Activated CD4-positive, CD25-positive, alpha-beta regulatory T cell (primary cell): ENCODE results near the gene PACRG.

ENCODE experiments used
- DNase-seq, 4 experiments: peaks; one replicate each; lab custom pipeline; 2025; lab: John Stamatoyannopoulos, UW

PACRG gene

DNA sequence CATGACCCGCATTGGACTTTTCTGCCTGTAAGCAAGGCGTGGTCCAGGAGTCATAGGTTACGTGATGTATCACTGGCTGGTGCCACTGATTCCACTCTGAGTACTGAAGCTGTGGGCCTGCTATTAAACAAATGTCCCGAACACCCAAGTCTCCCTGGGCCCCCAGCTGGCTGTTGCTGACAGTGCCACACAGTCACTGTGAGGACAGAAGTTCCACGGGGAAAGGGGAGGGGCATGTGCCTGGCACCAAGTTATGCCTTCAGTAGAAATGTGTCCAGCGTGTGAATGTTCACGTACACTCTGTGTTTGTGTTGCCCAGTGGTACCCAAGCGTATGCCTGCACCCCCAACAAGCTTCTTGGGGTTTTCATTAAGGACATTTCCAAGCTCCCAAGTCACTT, 515.3 kb downstream of the PACRG start:
- no peak for DNase-seq

DNA sequence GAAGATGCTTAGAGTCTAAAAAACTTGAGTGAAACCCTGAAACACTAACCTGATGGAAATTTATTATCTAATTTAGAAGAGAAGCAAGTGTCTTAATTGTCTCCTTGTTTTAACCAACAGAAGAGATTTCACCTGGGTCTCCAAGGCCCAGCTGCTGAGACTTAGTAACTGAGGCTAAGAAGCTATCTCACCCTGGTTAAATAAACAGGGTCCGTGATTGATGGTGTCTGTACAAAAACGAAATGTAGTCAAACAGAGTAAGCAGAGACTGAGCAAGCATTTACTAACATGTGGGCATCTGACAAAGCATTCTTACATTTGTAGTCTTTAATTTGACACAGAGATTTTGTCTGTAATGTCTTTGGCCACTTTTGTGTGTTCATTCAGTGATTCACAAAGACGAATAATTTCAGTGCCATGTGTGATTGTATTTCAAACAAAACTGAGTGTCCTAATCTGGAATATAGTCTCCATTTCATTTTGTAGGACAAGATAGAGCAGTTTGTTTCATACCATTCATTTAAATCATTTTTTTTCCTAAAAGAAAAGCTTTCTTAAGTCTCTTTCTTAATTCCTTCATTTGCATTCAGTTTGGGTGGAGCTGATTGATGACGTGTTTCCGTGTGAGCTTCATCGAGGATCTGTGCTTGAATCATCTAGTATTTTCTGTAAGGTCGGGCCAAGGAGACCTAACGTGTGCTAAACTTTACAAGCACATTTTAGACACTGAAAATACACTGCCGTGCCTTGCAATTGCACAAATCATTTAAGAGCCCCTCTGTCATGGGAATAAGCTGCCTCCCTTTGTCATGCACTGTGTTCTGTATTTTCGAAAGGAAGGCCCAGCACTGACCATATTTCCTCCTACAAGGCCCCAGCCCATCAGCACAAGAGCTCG, 516.2 kb downstream of the PACRG start:
- no peak for DNase-seq

DNA sequence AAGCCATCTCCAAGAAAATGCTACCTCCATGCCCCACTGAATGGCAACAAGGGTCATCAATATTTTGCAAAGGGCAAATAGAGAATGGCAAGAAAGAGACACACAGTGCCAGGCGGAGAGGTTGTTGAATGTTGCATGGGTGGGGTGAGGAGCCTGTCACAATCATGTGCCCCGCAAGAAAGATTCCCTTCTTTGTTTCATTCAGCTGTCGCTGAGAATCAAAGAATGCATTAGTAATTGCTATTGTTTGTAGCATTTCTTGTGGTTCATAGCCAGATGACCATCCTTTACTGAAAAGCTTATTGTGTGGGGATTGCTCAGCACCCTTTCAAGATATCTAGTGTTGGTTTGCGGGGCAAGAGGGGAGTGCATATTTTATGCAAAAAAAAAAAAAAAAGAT, 520.3 kb downstream of the PACRG start:
- DNase-seq = no peak

DNA sequence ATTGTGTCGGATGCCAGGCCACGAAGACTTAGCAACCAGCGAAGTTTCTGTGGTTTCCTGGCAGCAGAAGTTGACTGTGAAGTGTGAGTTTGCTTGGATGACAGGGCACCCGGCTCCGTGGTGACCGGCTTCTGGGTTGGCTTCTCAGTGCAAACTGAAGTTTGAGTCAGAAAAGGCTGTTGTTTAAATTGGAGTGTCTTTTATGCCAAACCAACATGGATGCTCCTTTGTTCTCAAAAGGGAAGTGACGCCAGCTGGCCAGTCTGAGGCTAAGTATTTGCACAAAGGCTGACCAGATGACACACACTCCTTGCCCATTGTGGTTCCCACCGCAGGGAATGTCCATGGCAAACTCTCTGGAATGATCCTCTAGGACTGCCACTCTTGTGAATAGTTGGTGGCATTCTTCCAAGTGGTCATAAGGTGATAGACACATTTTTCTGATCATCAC, 521.9 kb downstream of the PACRG start:
- no peak for DNase-seq

DNA sequence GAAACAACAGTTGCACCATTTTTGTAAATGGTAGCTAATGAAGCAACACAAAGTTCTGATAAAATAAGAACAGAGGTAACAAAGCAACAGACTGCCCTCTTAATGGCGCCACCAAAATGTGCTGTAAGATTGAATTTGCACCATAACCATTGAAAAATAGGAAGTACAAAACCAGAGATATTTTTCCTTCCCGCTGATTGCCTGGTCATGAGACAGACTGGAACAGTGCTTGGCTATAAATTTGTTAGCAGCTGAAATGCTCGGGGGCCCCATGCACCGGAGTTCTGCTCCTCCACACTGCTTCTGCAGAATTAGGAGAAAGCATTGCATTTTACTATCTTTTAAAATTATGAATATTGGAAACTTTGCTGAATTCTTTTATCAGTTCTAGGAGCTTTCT, 522.3 kb downstream of the PACRG start:
- DNase-seq = no peak

DNA sequence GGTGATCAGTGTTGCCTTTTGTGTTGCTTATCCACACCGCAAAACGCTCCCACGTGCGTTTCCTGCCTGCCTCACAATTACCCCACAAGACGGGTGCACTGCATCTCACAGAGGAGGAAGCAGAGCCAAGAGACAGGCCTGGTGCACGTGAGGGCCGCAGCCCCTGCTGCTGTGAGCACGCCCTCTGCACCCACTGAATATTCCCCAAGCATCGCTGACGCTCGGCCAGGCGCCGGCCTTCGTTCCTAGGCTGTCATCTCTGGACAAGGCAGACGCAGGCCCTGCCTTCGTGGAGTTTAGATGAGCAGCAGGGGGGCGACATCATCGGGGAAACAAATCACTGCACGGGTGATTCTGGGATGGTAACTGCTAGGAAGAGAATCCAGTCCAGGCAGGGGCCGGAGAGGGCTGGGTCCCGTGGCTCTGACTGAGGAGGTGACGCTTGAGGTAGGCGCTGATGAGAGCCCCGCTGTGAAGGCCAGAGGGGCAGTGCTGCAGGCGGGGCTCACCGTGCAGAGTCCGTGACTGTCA, 524.4 kb downstream of the PACRG start:
- DNase-seq = no peak

DNA sequence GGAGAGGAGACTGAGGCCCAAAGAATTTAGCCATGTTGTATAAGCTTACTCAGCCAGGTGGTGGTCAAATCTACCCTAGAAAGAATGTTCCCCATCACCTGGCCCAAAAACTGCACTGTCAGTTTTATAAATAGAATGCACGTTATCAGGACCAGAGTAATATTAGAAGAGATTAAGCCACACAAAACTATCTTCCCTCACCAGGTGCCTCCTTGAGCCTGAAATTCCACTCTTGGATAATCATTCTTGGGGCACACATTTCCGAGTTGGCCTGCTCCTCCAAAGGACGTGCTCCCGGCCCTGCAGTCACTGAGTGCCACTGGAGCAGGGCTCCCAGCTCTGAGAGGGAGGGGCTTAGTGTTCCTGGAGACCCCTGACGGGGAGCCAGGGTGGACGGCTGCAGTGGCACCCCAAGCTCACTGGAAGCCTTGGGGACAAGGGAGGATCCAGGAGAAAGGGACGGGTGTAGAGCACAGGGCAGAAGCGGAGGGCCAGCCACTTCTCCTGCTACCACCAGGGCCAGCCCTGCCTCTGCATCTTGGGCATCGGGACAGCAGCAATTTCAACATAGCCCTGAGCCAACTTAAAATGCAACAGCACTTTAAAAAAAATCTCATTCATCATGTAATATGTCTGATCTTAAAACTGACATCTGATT, 525.9 kb downstream of the PACRG start:
- DNase-seq = no peak

DNA sequence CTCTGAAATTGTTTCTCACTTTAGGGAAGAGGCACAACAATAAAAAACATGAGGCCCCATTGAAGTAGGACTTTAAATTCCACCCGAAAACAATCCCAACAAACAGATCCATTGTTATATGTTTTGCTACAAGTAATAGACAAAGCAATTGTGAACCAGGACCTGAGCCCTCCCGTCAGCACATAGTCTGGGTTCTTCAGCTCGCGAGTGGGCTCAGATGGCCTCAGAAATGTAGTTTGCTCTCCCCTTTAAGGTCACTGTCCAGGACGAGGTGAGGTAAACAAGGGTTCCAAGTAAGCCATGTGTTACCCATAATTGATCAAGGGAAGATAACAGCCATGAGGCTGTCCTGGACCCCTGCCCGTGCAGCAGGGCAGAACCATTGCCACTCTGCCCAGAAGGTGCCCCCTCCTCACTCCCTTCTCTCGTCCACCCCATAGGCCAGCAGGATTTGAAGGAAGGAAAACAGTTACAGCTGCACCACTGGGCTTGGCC, 526.6 kb downstream of the PACRG start:
- no peak for DNase-seq

DNA sequence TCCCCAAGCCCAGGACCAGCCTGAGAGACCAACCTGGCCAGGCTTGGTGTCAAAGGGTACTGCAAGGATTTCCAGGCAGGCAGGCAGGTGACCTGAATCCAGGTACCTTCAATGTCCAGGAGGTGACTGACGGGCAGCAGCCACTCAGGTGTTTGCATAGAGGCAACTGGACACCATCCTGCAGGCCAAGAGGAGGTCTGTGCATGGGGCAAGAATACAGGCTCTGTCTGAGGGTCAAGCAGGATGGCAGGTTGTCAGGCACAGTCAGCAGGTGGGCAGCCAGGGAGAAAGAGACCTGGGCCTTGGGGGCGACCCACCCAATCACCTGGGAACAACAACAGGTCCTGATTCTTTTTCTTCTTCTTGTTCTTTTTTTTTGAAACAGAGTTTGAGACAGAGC, 527.5 kb downstream of the PACRG start:
- no peak for DNase-seq

DNA sequence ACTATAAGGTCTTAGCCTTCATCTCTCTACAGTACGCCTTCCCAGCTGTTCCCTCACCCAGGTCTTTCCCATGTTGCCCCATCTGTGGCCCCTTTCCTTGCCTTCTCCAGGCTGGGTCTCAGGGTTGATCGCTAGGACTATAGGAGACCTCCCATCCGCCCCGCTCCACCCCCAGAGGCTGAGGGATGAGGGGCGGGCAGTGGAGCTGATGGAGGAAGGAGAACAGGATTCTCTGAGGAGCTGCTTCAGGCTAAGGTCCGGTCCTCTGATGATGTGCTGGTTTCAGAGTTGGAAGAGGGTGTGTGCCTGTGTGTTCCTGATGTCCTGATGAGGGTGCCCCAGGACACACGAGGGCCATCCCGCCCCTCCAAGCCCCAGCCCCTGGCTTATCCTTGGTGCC, 531.9 kb downstream of the PACRG start:
- DNase-seq = no peak

DNA sequence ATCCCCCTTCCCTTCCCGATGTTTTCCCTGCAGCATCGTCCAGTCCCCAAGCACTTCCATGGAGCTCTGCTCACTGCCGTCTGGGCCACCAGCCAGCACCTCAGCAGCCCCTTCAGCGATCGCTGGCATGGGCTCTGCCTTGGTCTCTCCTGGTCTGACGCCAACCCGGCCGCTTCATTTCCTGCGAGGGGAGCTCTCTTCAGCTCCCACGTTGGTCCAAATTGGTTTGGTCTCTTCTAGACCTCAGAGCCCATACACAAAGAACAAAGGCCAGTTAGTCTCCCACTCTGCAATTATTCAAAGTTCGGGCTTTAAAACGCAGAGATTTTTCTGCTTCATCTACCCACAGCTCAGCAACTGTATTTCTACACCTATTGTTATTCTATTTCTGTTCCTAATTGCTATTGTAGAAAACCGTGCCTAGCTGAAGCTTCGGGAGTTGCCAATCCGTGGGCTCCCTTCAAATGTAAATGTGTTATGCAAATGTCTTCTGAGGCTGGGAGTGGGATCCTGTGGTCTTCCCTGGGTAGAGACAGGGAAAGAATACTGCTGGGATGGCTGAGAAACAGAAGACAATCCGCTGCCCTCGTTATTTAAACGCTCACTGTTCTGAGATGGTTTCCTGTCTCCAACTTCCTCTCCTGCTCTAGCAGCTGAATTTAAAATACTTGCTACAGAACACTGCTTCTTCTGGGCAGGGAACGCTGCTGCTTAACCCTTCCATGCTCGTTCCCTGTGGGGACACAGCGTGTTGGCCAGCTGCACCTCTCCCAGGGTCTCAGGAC, 532.5 kb downstream of the PACRG start:
- DNase-seq = no peak

DNA sequence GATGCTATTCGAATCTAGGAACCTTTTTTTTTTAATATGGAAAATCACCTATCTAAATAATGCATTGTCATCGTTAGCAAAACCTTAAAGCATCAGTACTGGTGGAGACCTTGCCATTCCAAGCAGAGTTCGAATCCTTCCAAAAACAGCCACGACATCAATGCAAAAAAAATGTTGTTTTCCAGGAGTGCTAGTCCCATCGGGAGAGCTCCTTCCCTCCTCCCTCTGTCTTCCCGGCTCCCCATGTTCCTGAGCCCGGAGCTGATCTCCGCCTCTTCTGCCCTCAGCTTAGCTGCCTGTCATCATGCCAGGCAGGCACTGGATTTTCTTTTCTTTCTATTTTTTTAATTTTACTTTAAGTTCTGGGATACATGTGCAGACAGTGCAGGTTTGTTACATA, 533.1 kb downstream of the PACRG start:
- DNase-seq = no peak

DNA sequence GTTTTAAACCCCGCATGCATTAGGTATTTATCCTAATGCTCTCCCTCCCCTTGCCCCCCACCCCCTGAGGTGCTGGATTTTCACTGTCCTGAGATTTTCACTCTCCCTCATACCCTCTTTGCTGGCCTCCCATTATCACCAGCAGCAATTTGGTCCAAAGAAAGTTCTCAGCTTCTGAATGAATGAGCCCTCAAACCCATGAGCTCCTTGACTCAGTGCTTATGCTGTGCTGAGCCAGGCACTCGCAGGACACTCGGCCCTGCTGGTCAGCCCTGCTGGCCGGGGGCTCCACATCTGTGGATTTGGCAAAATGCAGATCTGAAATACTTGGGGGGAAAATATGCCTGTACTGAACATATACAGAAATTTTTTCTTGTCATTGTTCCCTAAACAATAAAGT, 533.6 kb downstream of the PACRG start:
- DNase-seq = no peak

DNA sequence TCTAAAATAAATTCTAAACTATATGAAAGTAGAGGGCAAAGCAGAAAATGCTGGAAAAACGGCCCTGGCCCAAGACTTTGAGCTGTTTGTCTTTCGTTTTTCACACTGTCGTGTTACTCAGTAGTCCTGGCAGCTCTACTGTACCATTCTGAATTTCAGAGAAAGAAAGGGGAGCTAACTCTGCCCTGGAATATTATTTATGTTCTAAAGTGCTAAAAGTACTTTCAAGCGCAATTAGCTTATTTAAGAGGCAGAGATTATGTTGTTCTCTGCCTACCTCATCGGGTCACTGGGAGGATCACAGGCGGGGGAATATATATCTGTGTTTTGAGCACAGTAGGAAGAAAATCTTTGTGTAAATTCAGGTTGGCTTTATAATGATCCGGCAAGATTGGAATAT, 534.3 kb downstream of the PACRG start:
- no peak for DNase-seq

DNA sequence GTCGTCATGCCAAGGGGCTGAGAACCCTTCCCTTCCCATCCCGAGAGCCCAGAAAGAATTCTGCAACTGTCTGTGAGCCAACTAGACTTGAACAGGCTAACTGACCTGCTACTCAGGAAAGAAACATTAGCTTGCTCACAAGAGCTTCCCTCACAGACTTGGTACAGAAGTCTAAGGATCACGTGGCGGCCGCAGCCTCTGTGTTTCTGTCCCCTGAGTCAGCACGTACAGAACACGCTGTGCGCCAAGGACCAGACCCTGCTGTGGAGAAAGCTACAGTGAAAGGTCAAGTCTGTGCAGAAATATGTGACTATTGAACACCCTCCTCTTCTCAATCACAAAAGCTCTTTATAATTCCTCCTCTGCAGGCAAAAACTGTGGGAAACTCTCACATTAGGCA, 535.4 kb downstream of the PACRG start:
- DNase-seq = no peak

DNA sequence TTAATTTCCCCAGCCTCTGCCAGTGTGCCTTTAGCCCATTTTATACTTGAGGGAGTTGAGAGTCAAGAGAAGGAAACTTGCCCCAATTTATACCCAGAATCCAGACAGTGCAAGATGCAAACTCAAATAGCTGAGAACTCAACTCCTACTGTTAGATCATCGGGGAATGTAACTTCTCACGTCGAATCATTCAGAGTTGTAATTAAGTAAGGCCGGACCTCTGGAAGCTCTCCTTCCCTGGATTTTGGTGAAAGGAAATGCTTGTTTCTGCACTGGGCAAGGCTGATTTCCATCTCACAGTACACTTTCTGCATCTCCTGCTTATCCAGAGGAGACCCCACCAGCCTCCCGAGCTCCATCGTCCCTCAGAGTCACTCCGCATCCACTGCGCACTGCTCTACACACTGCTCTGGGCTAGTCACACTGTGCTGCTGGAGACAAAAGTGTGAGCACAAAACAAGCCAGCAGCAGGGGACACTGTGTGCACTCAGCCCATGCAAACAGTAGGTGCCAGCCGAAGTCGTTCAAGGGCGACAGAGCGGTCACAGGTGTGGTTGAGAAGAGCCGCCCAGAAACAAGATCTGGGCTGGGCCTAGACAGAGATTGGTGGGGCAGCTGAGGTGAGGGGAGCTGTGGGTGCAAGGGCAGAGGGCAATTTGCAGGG, 536.4 kb downstream of the PACRG start:
- no peak for DNase-seq

DNA sequence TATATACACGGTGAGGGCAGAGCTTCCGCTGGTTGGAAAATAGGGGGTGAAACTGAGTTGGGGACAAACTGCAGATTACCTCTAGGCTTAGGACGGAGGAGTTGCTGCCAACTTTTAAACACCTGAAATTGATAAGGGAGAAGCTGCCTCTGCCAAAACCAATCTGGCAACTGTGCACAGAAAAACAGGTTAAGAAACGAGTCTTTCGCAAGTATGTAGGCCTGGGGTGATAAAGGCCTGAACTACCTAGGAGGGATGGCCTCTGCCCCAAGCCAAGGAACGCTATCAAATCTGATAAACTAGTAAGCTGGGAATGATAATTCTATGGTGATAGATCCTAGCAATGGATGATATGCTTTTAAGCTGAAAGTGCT, 536.9 kb downstream of the PACRG start:
- no peak for DNase-seq

DNA sequence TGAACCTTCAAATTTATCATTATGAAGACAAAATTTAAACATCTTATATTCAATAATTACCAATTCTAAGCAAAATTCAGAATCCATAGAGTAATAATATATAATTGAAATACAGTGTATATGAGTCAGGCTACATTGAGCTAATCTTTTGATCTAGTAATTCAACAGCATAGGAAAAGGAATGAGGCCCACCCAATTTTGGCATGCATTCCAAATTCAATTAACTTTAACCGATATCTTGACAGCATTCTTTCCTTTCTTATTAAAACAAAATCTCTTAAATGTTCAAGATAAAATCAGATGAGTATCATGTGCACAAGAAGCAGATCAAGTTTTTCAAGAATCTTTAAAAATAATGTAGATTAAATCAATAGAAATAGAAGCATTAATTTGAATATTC, 553.9 kb downstream of the PACRG start:
- DNase-seq = no peak

DNA sequence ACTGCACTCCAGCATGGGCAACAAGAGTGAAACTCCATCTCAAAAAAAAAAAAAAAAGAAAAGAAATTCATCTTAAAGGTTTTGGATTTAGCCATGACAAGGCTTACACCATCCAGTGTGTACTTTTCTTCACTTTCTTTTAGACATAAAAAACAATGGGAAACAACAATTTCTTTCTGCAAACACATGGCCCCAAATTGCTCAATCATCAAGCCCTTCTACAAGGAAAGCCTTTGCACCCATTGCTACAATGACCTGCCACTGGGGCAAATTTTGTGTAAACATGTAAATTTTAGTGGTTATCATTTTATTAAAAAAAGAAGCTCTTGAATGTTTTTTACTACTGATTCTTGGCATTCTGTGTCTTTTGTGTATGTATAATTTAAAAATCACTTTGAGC, 554.9 kb downstream of the PACRG start:
- DNase-seq = no peak

DNA sequence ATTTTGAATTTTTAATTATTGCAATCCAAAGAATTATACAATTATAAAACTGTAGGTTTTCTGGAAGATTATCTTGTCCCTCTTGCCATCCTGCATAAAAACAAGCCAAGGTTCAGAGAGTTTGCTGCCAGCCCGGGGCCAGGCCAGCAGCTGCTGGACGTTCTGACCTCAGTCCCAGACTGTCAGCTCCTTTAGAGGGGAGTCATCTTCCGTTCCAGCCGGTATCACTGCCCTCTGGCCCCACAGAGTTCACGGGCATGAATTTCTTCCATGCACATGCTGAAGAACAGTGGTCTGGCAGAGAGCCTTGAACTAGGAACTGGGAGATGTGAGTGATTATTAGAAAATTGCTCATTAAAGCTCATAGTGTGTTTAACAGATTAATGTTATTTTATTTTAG, 556.4 kb downstream of the PACRG start:
- DNase-seq = no peak

DNA sequence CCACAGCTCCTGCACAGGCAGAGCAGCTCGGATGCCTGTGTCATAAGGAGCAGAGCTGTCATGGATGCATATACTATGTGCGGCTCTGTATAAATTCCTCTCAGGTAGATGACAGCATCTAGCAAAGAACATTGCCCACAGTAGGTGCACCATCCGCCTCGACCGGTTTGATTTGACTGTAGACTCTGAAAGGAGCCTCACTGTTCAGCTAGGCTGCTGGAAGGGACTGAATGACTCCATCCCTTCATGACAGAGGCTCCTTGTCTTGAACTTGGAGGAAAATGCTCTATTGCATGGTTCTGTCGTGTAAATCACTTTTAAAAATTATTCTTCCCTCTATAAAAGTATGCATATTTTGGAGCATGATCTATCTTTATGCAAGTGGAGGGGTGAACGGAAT, 557.9 kb downstream of the PACRG start:
- DNase-seq = no peak

DNA sequence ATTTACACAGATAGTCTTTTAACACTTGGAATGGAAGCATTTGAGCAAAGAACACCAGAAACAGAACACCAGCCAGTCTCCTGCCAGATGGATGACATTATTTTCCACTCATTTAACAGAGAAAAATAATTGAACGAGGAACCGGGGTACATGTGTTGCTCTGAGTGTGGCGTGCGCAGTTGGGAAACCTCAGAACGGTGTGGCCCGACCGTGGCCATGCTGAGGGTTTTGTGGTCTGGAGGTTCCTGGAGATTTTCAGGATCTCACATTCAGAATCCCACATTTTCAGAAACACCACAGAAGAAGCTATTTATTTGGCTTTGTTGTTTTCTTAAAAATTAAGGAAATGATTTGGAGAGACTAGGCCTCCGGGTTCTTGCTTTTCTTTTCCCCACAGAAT, 559.9 kb downstream of the PACRG start:
- DNase-seq = no peak
